ENCODE data around the gene FUT1.
"Not testable (repeated sequence)": the region's sequence is repeated elsewhere in the genome, so short reads cannot be mapped to it uniquely, and the experiment has no call there.

DNA sequence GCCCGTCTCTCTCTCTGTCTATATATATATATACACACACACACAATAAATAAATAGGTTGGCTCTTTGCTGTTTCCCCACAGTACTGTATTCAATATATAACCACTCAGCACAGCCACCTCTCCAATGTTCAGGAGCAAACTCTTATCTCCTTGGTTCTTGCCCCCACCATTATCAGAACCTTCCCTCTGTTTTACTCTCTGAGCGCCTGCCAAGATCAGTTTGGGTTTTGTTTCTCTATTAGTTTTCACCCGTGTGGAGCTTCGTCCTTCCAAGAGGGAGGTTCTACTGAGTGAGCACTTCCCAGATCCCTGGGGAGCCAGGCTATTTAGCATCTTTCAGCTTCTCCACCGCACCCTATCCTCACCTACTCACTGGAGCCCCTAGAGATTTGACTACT, 13.4 kb upstream of the FUT1 start:
- TF ChIP-seq, protein P1, sequence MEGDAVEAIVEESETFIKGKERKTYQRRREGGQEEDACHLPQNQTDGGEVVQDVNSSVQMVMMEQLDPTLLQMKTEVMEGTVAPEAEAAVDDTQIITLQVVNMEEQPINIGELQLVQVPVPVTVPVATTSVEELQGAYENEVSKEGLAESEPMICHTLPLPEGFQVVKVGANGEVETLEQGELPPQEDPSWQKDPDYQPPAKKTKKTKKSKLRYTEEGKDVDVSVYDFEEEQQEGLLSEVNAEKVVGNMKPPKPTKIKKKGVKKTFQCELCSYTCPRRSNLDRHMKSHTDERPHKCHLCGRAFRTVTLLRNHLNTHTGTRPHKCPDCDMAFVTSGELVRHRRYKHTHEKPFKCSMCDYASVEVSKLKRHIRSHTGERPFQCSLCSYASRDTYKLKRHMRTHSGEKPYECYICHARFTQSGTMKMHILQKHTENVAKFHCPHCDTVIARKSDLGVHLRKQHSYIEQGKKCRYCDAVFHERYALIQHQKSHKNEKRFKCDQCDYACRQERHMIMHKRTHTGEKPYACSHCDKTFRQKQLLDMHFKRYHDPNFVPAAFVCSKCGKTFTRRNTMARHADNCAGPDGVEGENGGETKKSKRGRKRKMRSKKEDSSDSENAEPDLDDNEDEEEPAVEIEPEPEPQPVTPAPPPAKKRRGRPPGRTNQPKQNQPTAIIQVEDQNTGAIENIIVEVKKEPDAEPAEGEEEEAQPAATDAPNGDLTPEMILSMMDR (IDR thresholded peaks at IDR 0.05; ENCODE audit: low read length), result not testable (repeated sequence)
- not testable (repeated sequence) for TF ChIP-seq EZH2 (optimal IDR thresholded peaks at IDR 0.05; ENCODE audit: low read depth, low read length)
